Colonic mucosa (tissue), 4 donors: ENCODE data around the gene RAPGEF6. TPM values are rescaled to one million over a fixed set of nuclear protein-coding genes. Genes with fewer than 3 reads are reported as not detected.
A peak's percentile ranks its signal among the peaks of the same experiment; 100 is the strongest.

Experiments used
- DNase-seq: peaks from one replicate; pipeline ENCODE4 v3.0.0-alpha.2; 2020
- H3K27ac ChIP-seq: fragments of 200-600 bp; one replicate; pipeline ENCODE4 v1.8.0; 2021
- H3K27me3 ChIP-seq: fragments of 200-600 bp; one replicate; pipeline ENCODE4 v1.8.0; 2021
- H3K36me3 ChIP-seq: fragments of 200-600 bp; one replicate; pipeline ENCODE4 v1.8.0; 2021
- H3K4me1 ChIP-seq: fragments of 200-600 bp; one replicate; pipeline ENCODE4 v1.8.0; 2021; ENCODE audit warnings: mild to moderate bottlenecking
- H3K4me3 ChIP-seq: fragments of 200-600 bp; one replicate; pipeline ENCODE4 v1.8.0; 2021
- H3K9ac ChIP-seq, 2 donors: one replicate each; pipeline ENCODE4 v1.7.0; 2013; ENCODE audit warnings: control low read depth in 2 of 2, low read depth in 2 of 2, low read length in 2 of 2
- H3K9me3 ChIP-seq: fragments of 200-600 bp; one replicate; pipeline ENCODE4 v1.8.0; 2021
- CTCF ChIP-seq: fragments of 200-600 bp; IDR thresholded peaks from one replicate; pipeline ENCODE4 v1.8.0; 2022; ENCODE audit warnings: antibody characterized with exemption, mild to moderate bottlenecking
- intact Hi-C: fragments of 100-400 bp; cut with DNase I; formaldehyde crosslinking; loops from one replicate; pipeline ENCODE4 v1.14.1; 2022
- total RNA-seq, 2 donors: library from RNA; stranded (reverse); fragmentation: NEBNext Ultra II Directional in 1 of 2; extraction: Animal tissue kit (Norgen Biotek cat#: 25700) in 1 of 2; gene quantifications; one replicate each; pipeline ENCODE4 v1.2.1, GENCODE V29; 2021
- donor health status: healthy.
- donor health status: DM: no; HTN: no; CAD: no.
- donor health status: DM: no; HTN: no; CAD: no.

Gene RAPGEF6
- total RNA-seq, 2 donors from 2014 or later: 14.9 to 16.2 TPM

- DNase-seq: no peak
- H3K9ac ChIP-seq: no peak overlapping the region
- H3K4me3 ChIP-seq: no peak overlapping the region
- no peaks in the 10 kb centered on the region for H3K27me3 ChIP-seq
- TF ChIP-seq CTCF: no peak
- H3K36me3 ChIP-seq: no peaks in the 10 kb centered on the region
- no peak overlapping the region for H3K27ac ChIP-seq
- no peaks in the 10 kb centered on the region for H3K4me1 ChIP-seq
- intact Hi-C loops: no loop called here
- no peaks in the 10 kb centered on the region for H3K9me3 ChIP-seq
Observed at GRCh38 chr5:131523500-131524185, 111.4 kb downstream of the RAPGEF6 start.

DNA sequence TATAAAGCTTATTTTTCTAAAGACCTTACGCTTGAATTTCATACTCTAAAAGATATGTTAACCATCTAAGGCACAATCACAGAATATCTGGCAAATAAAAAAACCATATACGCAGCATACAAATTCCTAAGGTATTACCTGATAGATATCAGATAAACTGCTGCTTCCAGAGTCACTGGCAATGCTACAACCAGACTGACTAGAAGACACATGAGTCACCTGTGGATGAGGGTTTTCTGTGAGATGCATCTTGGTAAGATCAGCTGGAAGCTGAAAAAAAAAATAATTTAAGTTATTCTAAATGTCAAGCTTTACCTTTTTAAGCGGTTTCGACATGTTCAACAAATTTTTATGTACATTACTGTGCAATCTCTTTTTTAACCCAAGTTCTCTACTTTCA, 113.8 kb downstream of the RAPGEF6 start:
- Histone ChIP-seq H3K9me3 (no peaks in the 10 kb centered on the region), H3K36me3 (no peaks in the 10 kb centered on the region), H3K27me3 (no peaks in the 10 kb centered on the region), H3K4me1 (no peaks in the 10 kb centered on the region), H3K27ac (no peak overlapping the region), H3K9ac (no peak overlapping the region), H3K4me3 (no peak overlapping the region)
- intact Hi-C loops: no loop called here
- TF ChIP-seq CTCF: no peak
- no peak for DNase-seq

GRCh38 chr5:131515348-131515747, 119.7 kb downstream of the RAPGEF6 start:
- intact Hi-C loops: no loop called here
- Histone ChIP-seq H3K27me3 (no peaks in the 10 kb centered on the region), H3K36me3 (no peaks in the 10 kb centered on the region), H3K27ac (peak overlapping the region; percentile 11), H3K4me1 (no peaks in the 10 kb centered on the region), H3K4me3 (no peak overlapping the region), H3K9me3 (no peaks in the 10 kb centered on the region), H3K9ac (no peak overlapping the region)
- no peak for TF ChIP-seq CTCF
- DNase-seq: no peak

DNA sequence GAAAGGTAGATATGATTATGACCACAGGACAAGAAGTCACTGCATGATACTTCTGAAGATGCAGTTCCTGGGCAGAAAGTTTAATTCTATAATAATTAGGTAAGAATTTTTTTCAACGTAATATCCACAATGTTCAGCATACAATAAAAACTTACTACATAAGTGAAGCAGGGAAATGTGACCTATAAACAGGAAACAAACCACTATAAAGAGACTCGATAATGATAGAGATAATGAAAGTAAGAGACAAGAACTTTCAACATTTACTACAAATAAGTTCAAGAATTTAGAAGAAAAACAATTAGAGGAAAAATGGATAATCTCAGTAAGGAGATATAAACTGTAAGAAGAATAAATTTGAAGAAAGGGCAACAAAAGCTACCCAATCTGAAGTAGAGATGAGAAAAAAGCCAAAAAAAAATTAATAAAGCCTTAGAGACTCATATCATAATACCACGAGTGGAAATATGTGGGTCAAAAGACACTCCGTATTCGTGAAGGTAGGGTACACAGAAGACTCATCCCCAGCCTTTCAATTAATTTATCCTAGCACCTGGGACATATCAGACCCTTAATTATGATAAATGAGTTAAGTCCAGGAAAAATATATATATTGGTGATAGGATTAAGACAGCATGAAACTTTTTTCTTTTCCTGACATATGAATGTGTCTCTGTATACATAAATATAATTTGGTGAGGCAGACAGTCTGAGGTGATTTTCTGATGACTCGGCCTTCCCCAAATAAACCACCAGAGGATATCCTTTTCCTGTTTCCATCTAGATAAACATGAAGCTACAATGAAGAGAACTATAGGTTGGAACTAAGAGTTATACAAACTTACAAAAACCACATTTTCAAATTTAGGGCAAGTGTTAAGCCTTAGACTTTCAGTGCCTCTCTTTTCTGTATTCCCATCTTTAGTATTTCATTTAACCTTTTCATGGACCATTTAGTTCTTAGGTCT, 120.4 kb downstream of the RAPGEF6 start:
- peak overlapping the region; percentile 11 for H3K27ac ChIP-seq
- no peak for DNase-seq
- intact Hi-C loops: no loop called here

GRCh38 chr5:131513780-131514179, 121.2 kb downstream of the RAPGEF6 start:
- Histone ChIP-seq H3K27me3 (no peaks in the 10 kb centered on the region), H3K27ac (no peak overlapping the region), H3K4me1 (no peaks in the 10 kb centered on the region), H3K36me3 (no peaks in the 10 kb centered on the region), H3K4me3 (no peak overlapping the region), H3K9ac (no peak overlapping the region), H3K9me3 (no peaks in the 10 kb centered on the region)
- DNase-seq: no peak
- intact Hi-C loops: no loop called here
- TF ChIP-seq CTCF: no peak

More for the DNA sequence above, 120.4 kb downstream of the RAPGEF6 start:
- Histone ChIP-seq H3K9ac (no peak overlapping the region), H3K4me1 (no peaks in the 10 kb centered on the region), H3K9me3 (no peaks in the 10 kb centered on the region), H3K27me3 (no peaks in the 10 kb centered on the region), H3K36me3 (no peaks in the 10 kb centered on the region), H3K4me3 (no peak overlapping the region)
- TF ChIP-seq CTCF: no peak
